GM13976 (cell line): ENCODE results near the gene GNAT1.
"Not testable (repeated sequence)": the region's sequence is repeated elsewhere in the genome, so short reads cannot be mapped to it uniquely, and the experiment has no call there.

Experiments used
- DNase-seq: peaks from one replicate; pipeline ENCODE4 v3.0.0; 2012; ENCODE audit warnings: low spot score
- CTCF ChIP-seq: IDR thresholded peaks from 2 replicates; pipeline ENCODE4 v1.5.1; 2012; ENCODE audit warnings: borderline replicate concordance, mild to moderate bottlenecking; ENCODE audit not compliant: insufficient read depth; ENCODE audit errors: extremely low read depth, missing control alignments, control extremely low read depth
- in situ Hi-C: fragments of 300-500 bp; cut with MboI; formaldehyde crosslinking; loops from one replicate; pipeline ENCODE4 v1.12.0; 2022; ENCODE audit warnings: low sequenced_read_pairs, mixed read lengths, inconsistent platforms; ENCODE audit not compliant: unreplicated experiment

GNAT1 gene

GRCh38 chr3:50210510-50211367 is 19.3 kb downstream of the GNAT1 start:
- in situ Hi-C loops: no loop called here

GRCh38 chr3:50211368-50211717 is 19.9 kb downstream of the GNAT1 start:
- in situ Hi-C loops: not testable (repeated sequence)

More at GRCh38 chr3:50210510-50211367, 19.3 kb downstream of the GNAT1 start:
- DNase-seq: no peak
- no peak for TF ChIP-seq CTCF

GRCh38 chr3:50211930-50212329 is 20.5 kb downstream of the GNAT1 start:
- TF ChIP-seq CTCF: no peak
- no peak for DNase-seq
- in situ Hi-C loops: no loop called here

More at GRCh38 chr3:50211368-50211717, 19.9 kb downstream of the GNAT1 start:
- DNase-seq: not testable (repeated sequence)

- peak; percentile 4 for TF ChIP-seq CTCF
- no peak for DNase-seq
- in situ Hi-C loops: no loop called here
Observed at GRCh38 chr3:50212502-50212901, 21.1 kb downstream of the GNAT1 start.

GRCh38 chr3:50212971-50213370 is 21.6 kb downstream of the GNAT1 start:
- DNase-seq: no peak
- TF ChIP-seq CTCF: no peak
- in situ Hi-C loops: no loop called here

- DNase-seq: no peak
- no peak for TF ChIP-seq CTCF
- in situ Hi-C loops: no loop called here
Observed at GRCh38 chr3:50213373-50213772, 22.0 kb downstream of the GNAT1 start.

GRCh38 chr3:50214824-50215223 is 23.4 kb downstream of the GNAT1 start:
- DNase-seq: no peak
- in situ Hi-C loops: no loop called here
- TF ChIP-seq CTCF: no peak
